Retina (tissue), 1 donor: ENCODE data around the gene EGR1.

ENCODE experiments used
- DNase-seq: peaks from one replicate; pipeline ENCODE4 v3.0.0-alpha.2; 2016

Gene EGR1

DNA sequence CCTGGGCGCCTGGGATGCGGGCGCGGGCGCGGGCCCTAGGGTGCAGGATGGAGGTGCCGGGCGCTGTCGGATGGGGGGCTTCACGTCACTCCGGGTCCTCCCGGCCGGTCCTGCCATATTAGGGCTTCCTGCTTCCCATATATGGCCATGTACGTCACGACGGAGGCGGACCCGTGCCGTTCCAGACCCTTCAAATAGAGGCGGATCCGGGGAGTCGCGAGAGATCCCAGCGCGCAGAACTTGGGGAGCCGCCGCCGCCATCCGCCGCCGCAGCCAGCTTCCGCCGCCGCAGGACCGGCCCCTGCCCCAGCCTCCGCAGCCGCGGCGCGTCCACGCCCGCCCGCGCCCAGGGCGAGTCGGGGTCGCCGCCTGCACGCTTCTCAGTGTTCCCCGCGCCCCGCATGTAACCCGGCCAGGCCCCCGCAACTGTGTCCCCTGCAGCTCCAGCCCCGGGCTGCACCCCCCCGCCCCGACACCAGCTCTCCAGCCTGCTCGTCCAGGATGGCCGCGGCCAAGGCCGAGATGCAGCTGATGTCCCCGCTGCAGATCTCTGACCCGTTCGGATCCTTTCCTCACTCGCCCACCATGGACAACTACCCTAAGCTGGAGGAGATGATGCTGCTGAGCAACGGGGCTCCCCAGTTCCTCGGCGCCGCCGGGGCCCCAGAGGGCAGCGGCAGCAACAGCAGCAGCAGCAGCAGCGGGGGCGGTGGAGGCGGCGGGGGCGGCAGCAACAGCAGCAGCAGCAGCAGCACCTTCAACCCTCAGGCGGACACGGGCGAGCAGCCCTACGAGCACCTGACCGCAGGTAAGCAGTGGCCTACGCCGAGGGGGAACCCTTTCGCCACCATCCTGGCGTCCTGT is at the start of gene EGR1:
TSS of gene EGR1 (plus strand) at position 219 of the 864 bp plus-strand sequence. CDS start at position 502, 283 bp downstream.
- peak; percentile 99 for DNase-seq

DNA sequence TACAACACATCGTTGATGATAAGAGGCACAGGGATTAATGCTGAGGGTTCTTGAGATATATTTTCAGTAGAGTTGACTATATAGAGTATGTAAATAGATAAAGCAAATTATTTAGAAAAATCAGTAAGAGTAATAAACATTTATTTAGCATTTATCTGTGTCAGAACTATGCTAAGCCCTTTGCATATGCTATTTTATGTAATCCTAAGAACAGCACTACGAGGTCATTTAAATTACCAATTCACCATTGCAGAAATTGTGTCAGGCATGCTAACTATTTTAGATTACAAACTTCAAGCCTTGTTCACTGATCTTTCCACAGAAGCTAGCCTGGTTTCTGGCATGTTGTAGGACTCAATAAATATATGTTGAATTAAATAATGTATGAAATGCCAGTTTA is 46.8 kb upstream of the EGR1 start:
- no peak for DNase-seq

DNA sequence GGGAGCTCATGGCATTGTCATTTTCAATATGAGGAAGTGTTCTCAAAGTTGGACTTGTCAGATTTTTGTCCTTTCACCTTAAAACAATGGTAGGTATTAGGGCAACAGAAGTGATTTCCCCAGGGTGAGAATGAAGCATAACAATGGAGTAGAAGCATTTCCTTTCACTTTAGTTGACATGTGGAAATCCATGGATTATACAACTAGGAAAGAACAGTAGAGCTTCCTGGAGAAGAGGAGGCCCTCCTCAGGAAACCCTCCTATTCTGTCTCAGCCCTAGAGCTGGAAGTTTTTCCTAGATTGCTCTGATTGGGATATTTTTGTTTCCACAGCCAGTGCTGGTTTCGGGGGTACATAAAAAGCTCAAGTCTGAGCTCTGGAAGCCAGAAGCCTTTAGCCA is 40.2 kb upstream of the EGR1 start:
- no peak for DNase-seq

DNA sequence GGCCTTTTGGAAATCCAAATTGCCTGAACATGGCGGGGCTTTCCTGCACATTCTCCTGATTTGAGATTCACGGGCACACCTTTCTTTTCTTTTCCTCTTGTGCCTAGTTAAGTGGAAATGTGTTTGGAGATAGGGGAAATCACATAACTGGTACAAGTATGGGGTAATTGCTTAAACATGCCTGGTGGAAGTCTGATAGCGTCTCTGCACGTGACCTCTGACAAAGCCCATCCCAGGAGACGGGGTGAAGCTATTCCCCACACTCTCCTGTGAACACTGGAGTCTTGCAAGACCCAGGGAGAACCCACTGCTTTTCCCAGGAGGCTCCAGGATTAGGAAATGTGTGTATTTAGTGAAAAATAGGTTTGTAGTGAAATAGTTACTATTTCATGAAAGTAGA is 29.3 kb upstream of the EGR1 start:
- DNase-seq, result no peak

DNA sequence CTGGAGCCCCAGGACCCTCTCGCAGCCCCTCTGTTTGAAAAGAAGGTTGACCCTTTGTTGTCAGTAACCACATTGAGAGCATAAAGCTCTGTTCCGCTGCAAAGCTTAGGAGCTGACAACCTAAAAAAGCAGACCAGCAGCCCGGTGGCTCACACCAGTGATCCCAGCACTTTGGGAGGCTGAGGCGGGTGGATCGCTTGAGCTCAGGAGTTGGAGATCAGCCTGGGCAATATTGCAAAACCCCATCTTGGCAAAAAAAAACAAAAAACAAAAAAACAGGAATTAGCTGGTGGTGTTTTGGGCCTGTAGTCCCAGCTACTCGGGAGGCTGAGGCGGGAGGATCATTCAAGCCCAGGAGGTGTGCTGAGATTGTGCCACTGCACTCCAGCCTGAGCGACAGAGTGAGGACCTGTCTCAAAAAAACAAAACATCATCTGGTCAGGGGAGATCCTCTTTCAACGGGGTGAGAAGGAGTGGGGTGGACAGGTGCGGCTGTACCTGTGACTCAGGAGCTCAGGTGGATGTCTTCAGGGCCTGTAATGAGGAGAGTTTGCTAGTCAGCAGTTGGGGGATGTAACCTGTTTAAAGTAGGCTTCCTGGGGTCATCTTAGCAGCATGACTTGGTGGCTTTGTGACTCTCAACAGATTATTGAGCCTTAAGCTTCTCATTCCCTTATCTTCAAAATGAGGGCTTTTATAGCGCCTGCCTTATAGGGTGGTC is 27.1 kb upstream of the EGR1 start:
- no peak for DNase-seq

DNA sequence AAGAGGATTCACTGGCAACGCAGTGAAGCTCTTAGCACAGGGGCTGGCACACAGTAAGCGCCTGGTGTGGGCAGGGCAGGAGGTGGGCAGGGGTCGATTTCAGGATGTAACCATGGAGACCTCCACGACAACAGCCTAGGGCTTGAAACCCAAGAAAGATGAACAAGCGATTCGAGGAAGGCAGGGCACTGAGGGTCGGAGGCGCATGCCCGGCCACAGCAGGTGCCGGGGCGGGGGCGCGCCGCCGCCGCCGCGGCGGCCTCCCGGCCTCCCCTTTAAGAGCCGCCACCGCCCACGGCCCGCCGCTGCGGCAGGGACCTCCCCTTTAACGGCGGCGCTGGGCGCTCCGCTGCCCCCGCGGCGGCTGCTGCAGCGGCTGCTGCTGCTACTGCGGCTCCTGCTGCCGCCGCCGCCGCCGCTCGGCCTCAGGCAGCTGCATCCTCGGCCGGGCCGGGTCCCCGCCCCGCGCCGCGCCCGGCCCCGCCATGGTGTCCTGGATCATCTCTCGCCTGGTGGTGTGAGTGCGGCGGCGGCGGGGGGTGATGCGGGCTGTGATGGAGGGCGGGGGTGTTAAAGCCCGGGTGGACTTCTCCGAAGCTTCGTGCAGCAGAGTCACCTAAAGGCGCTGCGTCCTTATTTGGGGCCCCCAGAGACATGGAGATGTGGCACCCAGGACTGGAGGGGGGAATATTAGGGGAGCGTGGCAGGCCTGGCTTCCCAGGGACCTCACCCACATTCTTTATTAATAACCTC is 26.4 kb upstream of the EGR1 start, which contains the start of gene REEP2:
TSS of gene REEP2 (plus strand) at position 334 of the 753 bp plus-strand sequence. CDS start at position 486, 152 bp downstream.
- DNase-seq, result peak; percentile 79

DNA sequence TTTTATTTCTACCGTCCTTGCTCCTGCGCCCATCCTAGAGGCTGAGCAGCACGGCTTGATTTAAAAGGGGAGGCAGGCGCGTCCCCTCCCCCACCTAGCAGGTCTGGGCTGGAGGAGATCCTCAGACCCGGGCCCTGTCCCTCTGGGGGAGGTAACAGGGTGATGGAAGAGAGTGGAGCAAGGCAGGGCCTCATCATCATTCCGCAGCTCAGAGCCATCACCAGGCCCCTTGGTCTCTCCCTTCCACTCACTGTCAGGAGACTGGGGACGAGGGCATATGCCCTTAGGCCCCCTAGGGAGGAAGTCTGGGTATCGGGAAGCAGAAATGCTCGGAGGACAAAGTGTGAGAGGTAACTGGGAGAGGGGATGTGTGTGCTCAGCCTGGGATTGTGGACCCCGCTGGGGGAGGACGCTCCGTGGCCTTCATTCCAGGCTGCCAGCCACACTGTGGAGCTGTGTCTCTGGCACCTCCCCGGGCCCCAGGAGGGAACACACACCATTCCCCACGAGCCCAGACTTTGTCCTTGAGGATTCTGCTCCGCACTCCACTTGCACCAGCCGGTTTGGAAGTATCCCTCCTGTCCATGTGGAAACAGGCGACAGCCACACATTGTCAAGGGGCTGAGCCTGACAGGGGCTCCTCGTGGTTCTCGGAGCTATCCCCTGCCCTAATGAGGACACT is 25.7 kb upstream of the EGR1 start:
- DNase-seq, result peak; percentile 71

DNA sequence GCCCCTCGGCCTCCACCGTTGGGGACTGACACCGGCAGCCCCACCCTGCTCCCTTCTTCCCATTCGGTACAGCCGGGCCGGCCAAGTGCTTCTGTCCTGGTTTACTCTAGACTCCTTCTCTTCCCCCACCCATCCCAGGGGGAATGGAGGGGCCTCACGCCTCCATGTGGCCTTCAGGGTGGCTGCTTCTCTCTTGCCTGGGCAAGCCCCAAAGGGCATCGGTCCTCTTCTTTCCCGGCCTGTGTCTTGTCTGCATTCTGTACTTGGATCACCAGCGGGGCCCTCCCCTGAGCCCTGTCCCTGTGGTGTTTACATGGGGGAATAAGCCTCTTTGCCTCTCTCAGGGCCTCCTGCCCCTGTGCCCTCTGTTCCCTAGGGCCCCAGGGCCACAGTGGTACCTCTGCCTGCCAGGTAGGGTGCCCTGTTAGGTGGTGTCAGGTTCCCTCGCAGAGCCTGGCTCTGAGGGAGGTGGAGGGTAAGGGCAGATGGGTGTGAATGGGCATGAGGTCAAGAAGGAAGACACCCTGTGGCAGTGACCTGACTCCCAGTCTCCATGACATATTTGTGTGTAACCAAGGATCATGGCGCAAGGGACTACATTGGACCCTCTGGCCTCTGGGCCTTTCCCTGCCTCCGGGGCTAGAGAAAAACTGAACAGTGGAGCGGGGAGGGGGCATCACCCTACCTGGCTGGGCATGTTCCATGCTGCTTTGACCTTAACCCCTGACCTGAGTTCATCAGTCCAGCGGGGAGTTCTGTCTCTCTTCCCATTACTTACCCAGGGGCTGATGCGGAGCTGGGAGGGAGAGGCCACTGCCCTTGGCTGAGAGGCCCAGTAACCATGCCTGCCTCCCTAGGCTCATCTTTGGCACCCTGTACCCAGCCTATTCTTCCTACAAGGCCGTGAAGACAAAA is 24.9 kb upstream of the EGR1 start:
- no peak for DNase-seq

DNA sequence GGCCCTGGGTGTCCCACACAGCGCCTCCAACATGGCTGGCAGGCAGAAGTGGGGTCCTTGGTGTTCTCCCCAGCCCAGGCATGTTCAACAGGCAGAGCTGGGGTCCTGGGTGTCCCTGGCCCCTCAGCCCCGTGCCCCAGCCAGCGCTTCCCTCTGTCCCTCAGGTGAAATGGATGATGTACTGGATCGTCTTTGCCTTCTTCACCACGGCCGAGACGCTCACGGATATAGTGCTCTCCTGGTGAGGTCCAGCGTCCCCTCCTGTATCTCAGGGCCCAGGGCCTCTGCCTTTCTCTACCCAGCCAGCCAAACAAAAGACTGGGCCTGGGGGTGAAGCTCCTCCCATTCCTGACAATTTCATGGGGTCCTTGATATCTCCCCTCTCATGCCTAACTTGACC is 24.1 kb upstream of the EGR1 start:
- no peak for DNase-seq

DNA sequence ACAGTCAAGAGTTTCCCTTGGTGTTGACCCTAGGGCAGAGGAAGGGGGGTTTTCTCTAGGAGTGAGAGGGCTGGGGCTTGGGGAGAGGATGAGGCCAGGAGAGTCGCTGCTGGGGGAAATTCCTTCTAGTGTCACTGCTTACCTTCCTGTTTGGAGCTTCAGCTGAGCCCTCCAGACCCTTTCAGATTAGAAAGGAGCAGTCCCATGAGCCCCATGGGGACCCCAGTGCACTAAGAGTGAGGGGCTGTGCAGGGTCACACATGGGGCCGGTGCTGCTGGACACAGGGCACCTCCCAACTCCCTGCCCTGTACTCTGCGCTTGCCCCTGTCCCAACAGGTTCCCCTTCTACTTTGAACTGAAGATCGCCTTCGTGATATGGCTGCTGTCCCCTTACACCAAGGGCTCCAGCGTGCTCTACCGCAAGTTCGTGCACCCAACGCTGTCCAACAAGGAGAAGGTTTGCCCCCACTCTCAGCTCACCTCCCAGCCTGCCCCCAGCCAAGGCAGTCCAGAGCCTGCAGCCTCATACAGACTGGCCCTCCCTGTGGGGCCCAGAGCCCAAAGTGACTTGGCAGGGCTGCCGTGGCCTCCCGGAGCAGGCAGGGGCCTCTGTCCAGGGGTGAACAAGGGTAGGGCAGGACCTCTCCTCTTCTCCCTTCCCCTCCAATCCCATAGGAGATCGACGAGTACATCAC is 21.1 kb upstream of the EGR1 start:
- no peak for DNase-seq

DNA sequence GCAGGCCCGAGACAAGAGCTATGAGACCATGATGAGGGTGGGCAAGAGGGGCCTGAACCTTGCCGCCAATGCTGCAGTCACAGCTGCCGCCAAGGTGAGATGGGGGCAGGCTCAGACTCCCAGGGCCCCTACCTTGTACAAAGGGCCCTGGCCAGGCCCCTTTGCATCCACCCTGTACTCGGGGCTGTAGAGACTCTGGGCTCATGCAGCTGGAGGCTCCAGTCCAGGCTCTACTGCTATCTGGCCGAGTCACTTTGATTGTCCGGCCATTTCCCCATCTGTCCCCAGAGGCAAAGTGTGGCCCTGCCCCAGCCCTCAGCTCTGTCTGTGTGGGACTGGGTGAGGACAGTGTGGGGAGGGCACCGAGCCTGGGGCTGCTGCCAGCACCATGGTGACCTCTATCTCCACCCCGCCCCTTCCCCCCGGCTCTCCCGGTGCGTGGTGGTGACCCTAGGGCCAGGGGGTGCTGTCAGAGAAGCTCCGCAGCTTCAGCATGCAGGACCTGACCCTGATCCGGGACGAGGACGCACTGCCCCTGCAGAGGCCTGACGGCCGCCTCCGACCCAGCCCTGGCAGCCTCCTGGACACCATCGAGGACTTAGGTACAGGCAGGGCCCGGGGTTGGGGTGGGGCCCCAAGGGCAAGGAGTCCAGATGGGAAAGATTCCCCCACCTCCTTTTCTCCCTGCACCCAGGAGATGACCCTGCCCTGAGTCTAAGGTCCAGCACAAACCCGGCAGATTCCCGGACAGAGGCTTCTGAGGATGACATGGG is 20.3 kb upstream of the EGR1 start:
- no peak for DNase-seq

DNA sequence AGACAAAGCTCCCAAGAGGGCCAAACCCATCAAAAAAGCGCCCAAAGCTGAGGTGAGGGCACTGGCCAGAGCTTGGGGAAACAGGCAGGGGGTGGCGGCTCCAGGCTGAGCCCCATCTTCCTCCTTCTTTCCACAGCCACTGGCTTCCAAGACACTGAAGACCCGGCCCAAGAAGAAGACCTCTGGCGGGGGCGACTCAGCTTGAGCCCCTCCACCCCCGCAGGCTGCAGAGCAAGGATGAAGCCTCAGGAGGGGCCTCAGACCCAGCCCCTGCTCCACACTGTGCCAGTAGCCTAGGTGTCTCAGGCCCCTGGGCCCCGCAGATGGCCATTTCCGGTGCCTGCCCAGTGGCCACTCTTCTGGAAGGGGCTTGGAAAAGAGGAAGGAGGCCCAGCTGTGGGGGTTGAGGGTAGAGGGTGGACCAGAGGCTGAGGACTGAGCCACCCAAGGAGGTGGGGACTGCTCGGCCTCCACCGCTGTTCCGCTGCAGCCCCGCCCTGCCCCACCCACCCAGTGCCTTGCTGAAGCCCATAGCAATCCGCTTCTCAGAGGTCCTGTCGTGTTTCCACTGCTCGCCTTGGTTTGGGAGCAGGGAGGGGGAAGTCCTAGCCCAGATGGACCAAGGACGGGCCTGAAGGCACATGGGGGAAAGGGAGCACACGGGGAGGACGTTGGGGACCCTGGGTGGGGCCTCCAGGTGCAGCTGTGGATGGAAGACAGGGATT is 19.6 kb upstream of the EGR1 start:
- DNase-seq, result no peak

DNA sequence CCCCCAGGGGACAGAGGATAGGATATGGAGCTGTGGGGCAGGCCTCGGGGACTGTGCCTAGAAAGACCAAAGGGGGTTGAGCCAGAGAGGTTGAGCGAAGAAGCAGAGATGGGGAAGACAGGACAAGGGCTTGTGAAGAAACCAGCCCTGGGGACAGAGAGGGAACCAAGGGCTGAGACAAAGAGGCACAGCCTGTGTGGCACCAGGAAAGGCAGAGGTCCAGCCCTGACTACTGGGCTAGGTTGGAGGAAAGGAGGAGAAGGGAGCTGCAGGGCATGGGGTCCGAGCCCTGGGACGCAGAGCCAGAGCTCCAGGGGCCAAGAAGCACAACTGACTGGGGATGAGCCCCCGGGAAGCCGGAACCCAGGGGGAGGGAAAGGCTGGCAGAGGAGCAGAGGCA is 17.2 kb upstream of the EGR1 start:
- DNase-seq, result no peak

DNA sequence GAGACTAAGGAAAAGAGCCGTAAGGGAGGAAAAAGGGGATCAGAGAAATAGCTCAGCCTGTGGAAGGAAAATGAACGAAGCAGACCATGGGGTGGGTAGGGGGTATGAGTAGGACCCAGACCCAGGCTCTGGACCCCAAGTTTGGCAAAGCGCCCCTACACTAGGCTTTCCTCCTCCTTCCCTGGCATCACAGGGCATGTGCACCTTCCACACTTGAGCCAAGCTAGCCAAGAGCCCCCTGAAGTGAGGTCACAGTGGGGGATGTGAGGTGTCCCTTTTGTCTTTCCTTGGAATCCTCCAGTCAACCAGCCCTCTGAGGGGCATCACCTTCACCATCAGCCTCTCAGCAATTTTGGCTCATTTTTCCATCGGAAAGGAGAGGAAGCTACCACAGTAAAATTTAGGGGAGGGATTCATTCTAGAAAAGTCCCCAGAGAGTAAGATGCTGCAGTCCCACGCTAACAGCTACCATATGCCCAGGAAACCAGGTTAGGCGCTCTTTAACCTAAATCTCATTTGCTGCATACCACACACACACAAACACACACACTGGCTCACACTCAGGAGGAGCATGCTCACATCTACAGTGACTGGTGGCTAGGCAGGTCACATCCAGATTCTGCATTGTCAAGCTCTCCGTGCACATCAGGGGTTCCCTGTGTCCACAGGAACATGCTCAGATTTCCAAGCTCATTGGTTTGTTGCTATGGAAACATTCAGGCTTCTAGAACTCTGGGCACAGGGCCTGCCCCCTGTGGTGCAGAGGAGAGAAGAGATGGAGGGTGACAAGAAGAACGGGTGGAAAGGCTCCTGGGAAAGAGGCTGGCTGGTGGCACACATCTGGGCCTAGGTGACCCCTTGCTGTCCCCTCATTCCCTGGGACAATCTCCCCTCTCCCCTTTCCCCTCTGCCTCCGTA is 16.5 kb upstream of the EGR1 start:
- peak; percentile 69 for DNase-seq

DNA sequence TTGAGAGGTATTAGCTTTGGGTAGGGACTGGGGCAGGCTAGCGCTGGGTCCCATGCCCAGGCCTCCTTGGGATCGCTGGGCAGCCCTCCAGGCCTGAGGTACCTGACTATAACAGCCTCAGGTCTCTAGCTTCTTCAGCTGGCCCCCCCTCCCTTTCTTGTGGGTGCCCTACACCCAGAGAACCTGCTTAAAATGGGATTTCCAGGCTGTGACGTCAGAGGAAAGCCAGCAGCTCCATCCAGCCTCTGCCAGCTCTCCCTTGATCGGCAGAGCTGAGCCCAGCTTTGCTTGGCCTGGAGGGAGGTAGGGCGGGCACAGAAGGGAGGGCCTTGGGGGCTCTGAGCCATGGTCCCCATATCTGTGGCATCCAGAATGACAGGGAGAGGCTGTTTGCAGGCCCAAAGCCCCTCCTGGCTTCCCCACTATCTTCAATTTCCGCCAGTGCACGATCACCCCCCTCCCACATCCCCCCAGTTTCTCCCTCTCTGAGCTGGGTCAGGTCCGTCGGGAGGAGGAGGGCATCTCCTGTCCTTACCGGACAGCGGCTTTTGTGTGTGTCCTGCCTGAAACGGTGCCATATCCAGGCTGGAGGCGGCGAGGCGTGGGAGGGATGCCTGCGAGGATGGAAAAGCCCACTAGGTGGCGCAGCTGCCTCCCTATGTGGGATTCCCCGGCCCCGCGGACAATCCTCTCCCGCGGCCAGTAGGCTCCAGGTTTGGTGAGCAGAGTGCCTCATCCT is 15.6 kb upstream of the EGR1 start:
- peak; percentile 96 for DNase-seq

DNA sequence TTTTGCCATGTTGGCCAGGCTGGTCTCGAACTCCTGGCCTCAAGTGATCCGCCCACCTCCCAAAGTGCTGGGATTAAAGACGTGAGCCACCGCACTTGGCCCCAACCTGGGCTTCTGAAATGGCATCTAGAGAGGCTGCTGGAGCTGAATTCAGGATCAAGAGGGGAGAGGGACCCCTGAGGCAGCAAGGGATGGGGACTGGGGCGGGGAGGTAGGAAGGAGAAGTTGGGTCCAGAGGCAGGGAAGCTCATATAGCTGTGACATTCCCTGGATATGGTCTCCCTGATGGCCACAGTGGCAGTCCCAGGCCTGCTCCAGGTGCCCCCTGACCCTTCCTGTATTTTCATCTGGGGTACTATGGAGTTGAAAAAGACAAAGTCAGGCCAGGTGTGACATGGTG is 14.3 kb upstream of the EGR1 start:
- no peak for DNase-seq

DNA sequence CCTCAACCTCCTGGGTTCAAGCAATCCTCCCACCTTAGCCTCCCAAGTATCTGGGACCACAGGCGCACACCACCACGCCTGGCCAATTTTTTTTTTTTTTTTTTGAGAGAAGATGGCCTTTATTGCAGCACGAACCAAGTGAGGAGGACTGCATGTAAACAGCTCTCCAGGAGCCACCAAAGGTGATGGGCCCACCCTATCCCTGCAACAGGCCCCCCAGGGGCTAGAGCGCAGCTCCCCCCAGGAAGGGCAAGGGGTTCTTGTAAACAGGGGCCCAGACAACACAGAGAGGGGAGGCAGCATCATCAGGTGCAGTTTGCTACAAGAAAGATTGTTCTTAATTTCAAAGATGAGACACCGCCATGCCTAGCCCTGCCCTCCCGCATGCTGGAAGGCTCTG is 12.6 kb upstream of the EGR1 start:
- DNase-seq, result no peak

DNA sequence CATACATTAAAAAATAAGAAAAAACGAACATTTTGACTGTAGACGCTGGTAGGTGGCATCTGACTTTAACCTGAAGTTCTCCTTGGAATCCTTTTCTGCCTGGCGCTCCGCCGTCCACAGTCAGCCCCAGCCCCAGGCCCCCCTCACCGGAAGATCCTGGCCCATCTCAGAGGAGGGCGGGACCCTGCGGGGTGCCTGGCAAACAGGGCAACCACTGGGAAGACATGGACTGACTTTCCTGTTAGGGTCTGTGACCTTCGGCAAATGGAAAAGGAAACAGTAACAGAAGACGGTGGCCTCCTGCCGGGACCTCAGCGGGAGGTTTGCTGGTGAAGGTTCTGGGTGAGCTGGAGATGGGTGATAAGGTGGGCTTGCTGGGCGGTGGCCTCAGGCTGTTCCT is 11.7 kb upstream of the EGR1 start:
- no peak for DNase-seq
